ENCODE results near the gene BANF1. TPM values are rescaled to one million over a fixed set of nuclear protein-coding genes. Genes with fewer than 3 reads are reported as not detected.

BANF1 gene
- total and polyA plus RNA-seq, 2 of the 13 experiments (the other 11 are each of a cell fraction or from before 2014, with no cell fraction given) = 40.5 to 86.5 TPM

DNA sequence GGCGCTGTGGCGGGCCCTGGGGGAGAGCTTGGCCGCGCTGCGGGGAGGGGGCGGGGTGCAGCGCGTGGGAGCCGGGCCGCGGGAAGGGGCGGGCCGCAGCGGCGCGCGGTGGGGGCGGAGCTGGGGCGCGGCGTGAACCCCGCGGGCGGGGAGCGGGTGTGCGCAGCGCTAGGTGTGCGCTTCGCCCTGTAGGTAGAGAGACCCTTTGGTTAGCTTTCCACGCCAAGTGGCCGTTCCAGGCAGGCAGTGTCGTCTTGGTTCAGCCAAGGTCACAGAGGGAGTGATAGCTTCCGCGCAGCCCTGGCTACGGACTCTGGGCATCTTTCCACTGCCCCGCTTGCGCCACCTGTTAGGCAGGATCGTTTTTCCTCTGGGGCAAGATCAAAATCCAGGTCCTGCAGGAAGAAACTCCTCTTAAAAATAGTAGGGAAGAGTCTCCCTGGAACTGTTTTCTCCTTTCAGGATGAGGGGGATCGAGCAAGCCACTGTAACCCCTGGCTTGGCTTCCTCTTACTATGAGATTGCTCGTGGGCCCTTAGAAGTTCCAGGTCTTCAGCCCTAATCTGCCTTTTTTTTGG lies 434 bp downstream of the BANF1 start (continued):
- TF ChIP-seq ZNF674 (CRISPR knock-in tag; IDR thresholded peaks at IDR 0.05; ENCODE audit: low read depth) = 0 out of 2 replicates have a peak, but pooled peaks have one; percentile 83
- no peak for TF ChIP-seq ZNF317 (CRISPR knock-in tag; IDR thresholded peaks at IDR 0.05)
- TF ChIP-seq, protein P1, sequence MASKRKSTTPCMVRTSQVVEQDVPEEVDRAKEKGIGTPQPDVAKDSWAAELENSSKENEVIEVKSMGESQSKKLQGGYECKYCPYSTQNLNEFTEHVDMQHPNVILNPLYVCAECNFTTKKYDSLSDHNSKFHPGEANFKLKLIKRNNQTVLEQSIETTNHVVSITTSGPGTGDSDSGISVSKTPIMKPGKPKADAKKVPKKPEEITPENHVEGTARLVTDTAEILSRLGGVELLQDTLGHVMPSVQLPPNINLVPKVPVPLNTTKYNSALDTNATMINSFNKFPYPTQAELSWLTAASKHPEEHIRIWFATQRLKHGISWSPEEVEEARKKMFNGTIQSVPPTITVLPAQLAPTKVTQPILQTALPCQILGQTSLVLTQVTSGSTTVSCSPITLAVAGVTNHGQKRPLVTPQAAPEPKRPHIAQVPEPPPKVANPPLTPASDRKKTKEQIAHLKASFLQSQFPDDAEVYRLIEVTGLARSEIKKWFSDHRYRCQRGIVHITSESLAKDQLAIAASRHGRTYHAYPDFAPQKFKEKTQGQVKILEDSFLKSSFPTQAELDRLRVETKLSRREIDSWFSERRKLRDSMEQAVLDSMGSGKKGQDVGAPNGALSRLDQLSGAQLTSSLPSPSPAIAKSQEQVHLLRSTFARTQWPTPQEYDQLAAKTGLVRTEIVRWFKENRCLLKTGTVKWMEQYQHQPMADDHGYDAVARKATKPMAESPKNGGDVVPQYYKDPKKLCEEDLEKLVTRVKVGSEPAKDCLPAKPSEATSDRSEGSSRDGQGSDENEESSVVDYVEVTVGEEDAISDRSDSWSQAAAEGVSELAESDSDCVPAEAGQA (IDR thresholded peaks at IDR 0.05; ENCODE audit: low read depth) = no peak
- TF ChIP-seq, protein P1 (CRISPR knock-in tag; IDR thresholded peaks at IDR 0.05; ENCODE audit: borderline replicate concordance) = no peak
- no peak for TF ChIP-seq ZNF232 (CRISPR knock-in tag; IDR thresholded peaks at IDR 0.05; ENCODE audit: borderline replicate concordance)
- TF ChIP-seq SRSF4 (IDR thresholded peaks at IDR 0.05; ENCODE audit: low read depth, low read length, poor library complexity, severe bottlenecking) = no peak
- TF ChIP-seq HNRNPK (IDR thresholded peaks at IDR 0.05; ENCODE audit: low read depth, low read length, poor library complexity, severe bottlenecking) = no peak
- no peak for TF ChIP-seq HOXA7 (CRISPR knock-in tag; IDR thresholded peaks at IDR 0.05)
- TF ChIP-seq MEF2D (CRISPR knock-in tag; IDR thresholded peaks at IDR 0.05) = no peak
- no peak for TF ChIP-seq CREM (IDR thresholded peaks at IDR 0.05)
- no peak for TF ChIP-seq CREM (CRISPR knock-in tag; IDR thresholded peaks at IDR 0.05)
- no peak for TF ChIP-seq CHCHD3 (CRISPR knock-in tag; IDR thresholded peaks at IDR 0.05)
- TF ChIP-seq, protein P2, sequence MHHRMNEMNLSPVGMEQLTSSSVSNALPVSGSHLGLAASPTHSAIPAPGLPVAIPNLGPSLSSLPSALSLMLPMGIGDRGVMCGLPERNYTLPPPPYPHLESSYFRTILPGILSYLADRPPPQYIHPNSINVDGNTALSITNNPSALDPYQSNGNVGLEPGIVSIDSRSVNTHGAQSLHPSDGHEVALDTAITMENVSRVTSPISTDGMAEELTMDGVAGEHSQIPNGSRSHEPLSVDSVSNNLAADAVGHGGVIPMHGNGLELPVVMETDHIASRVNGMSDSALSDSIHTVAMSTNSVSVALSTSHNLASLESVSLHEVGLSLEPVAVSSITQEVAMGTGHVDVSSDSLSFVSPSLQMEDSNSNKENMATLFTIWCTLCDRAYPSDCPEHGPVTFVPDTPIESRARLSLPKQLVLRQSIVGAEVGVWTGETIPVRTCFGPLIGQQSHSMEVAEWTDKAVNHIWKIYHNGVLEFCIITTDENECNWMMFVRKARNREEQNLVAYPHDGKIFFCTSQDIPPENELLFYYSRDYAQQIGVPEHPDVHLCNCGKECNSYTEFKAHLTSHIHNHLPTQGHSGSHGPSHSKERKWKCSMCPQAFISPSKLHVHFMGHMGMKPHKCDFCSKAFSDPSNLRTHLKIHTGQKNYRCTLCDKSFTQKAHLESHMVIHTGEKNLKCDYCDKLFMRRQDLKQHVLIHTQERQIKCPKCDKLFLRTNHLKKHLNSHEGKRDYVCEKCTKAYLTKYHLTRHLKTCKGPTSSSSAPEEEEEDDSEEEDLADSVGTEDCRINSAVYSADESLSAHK (CRISPR knock-in tag; IDR thresholded peaks at IDR 0.05; ENCODE audit: borderline replicate concordance) = 0 out of 2 replicates have a peak, but pooled peaks have one; percentile 32
- TF ChIP-seq, protein P3, sequence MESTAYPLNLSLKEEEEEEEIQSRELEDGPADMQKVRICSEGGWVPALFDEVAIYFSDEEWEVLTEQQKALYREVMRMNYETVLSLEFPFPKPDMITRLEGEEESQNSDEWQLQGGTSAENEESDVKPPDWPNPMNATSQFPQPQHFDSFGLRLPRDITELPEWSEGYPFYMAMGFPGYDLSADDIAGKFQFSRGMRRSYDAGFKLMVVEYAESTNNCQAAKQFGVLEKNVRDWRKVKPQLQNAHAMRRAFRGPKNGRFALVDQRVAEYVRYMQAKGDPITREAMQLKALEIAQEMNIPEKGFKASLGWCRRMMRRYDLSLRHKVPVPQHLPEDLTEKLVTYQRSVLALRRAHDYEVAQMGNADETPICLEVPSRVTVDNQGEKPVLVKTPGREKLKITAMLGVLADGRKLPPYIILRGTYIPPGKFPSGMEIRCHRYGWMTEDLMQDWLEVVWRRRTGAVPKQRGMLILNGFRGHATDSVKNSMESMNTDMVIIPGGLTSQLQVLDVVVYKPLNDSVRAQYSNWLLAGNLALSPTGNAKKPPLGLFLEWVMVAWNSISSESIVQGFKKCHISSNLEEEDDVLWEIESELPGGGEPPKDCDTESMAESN (CRISPR knock-in tag; conservative IDR thresholded peaks at IDR 0.05) = no peak; the same call in 1 of the 2 replicates
- TF ChIP-seq ZFX (CRISPR knock-in tag; IDR thresholded peaks at IDR 0.05; ENCODE audit: low read depth) = no peak; the same call in 1 of the 2 replicates
- TF ChIP-seq FOXP1 (IDR thresholded peaks at IDR 0.05) = no peak
- TF ChIP-seq FOXP1 (CRISPR knock-in tag; IDR thresholded peaks at IDR 0.05) = no peak
- no peak for TF ChIP-seq SYNCRIP (IDR thresholded peaks at IDR 0.05; ENCODE audit: insufficient read depth, low read depth, low read length)
- TF ChIP-seq ZSCAN30 (CRISPR knock-in tag; IDR thresholded peaks at IDR 0.05) = no peak
- TF ChIP-seq RNF2 (conservative IDR thresholded peaks at IDR 0.05; ENCODE audit: low read depth) = no peak

Data from HepG2 (cell line).